Measurements from ENCODE around the gene LPAR1. TPM values are rescaled to one million over a fixed set of nuclear protein-coding genes. Genes with fewer than 3 reads are reported as not detected.
A peak's percentile ranks its signal among the peaks of the same experiment; 100 is the strongest.

The LPAR1 gene
- total RNA-seq, 6 donors from 2014 or later, result 9.3 to 28.7 (median 15.6) TPM

- WGBS, 2 donors, result 11 to 16% methylated on average over 3 of the region's 3 CpGs
- H3K27ac ChIP-seq, result no peak overlapping the region
Observed at GRCh38 chr9:111016426-111017045, 21.7 kb downstream of the LPAR1 start.

GRCh38 chr9:111016016-111016415 is 22.3 kb downstream of the LPAR1 start:
- Histone ChIP-seq H3K4me1 (peaks cover 0 to 12% (median 2%) of the 10 kb centered on the region in 4 donors), H3K36me3 (no peaks in the 10 kb centered on the region), H3K4me3 (no peak overlapping the region), H3K27me3 (no peaks in the 10 kb centered on the region), H3K27ac (no peak overlapping the region), H3K9me3 (no peaks in the 10 kb centered on the region)
- ATAC-seq (ENCODE audit: low FRiP score in 2 of 2), result no peak
- TF ChIP-seq POLR2A (IDR thresholded peaks at IDR 0.05) (no peak), CTCF (IDR thresholded peaks at IDR 0.05) (no peak), POLR2AphosphoS5 (IDR thresholded peaks at IDR 0.05) (no peak), EP300 (IDR thresholded peaks at IDR 0.05) (no peak)
- WGBS, 2 donors, result 61 to 77% methylated on average over 1 of the region's 1 CpG
- no peak for DNase-seq

More at GRCh38 chr9:111016426-111017045, 21.7 kb downstream of the LPAR1 start:
- Histone ChIP-seq H3K9me3 (no peaks in the 10 kb centered on the region), H3K27me3 (no peaks in the 10 kb centered on the region), H3K4me1 (peaks cover 0 to 12% (median 2%) of the 10 kb centered on the region in 4 donors), H3K4me3 (no peak overlapping the region), H3K36me3 (no peaks in the 10 kb centered on the region)
- ATAC-seq (ENCODE audit: low FRiP score in 2 of 2) (peak in 1 of 2 donors; percentile 64), DNase-seq (no peak)
- TF ChIP-seq POLR2A (IDR thresholded peaks at IDR 0.05) (no peak), EP300 (IDR thresholded peaks at IDR 0.05) (no peak), CTCF (IDR thresholded peaks at IDR 0.05) (no peak), POLR2AphosphoS5 (IDR thresholded peaks at IDR 0.05) (no peak)

DNA sequence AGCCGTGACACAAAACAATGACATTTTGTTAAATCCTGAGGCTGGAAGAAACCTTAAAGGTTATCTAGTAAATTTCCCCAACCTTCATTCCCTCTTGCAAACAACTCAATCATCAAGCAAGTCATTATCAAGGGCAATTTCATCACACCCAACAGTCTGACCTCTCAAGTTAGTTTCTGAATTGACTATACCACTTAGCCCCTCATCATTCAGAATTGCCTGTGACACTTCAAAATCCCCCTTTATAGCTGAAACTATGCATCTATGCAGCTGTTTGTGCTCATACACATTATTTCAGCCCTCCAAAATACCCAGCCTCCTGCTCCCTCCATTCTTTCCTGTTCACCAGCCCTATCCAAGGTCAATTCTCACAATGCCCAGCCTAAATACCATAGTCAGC is 24.6 kb downstream of the LPAR1 start:
- TF ChIP-seq POLR2AphosphoS5 (IDR thresholded peaks at IDR 0.05), result no peak
- TF ChIP-seq POLR2A (IDR thresholded peaks at IDR 0.05), result no peak
- no peak for TF ChIP-seq CTCF (IDR thresholded peaks at IDR 0.05)
- no peak for TF ChIP-seq EP300 (IDR thresholded peaks at IDR 0.05)
- Histone ChIP-seq H3K4me1 (peaks cover 0 to 12% (median 2%) of the 10 kb centered on the region in 4 donors), H3K4me3 (no peak overlapping the region), H3K27ac (no peak overlapping the region), H3K9me3 (no peaks in the 10 kb centered on the region), H3K27me3 (no peaks in the 10 kb centered on the region), H3K36me3 (no peaks in the 10 kb centered on the region)
- ATAC-seq (ENCODE audit: low FRiP score in 2 of 2) (no peak), DNase-seq (no peak)
- 82 to 94% methylated on average over 1 of the region's 1 CpG for WGBS, 2 donors

- H3K4me1 ChIP-seq, result peaks cover 0 to 12% (median 2%) of the 10 kb centered on the region in 4 donors
- no peak overlapping the region for H3K27ac ChIP-seq
- 71 to 76% methylated on average over 1 of the region's 1 CpG for WGBS, 2 donors
- H3K36me3 ChIP-seq, result no peaks in the 10 kb centered on the region
- ATAC-seq (ENCODE audit: low FRiP score in 2 of 2) (no peak), DNase-seq (no peak)
- H3K4me3 ChIP-seq, result no peak overlapping the region
- H3K27me3 ChIP-seq, result no peaks in the 10 kb centered on the region
- no peaks in the 10 kb centered on the region for H3K9me3 ChIP-seq
- TF ChIP-seq POLR2AphosphoS5 (IDR thresholded peaks at IDR 0.05) (no peak), EP300 (IDR thresholded peaks at IDR 0.05) (no peak), POLR2A (IDR thresholded peaks at IDR 0.05) (no peak), CTCF (IDR thresholded peaks at IDR 0.05) (no peak)
Observed at GRCh38 chr9:111013250-111013649, 25.0 kb downstream of the LPAR1 start.
